Non-pigmented ciliary epithelial cell (primary cell): ENCODE measurements around the gene SPDYE18.
"Not testable (repeated sequence)": the region's sequence is repeated elsewhere in the genome, so short reads cannot be mapped to it uniquely, and the experiment has no call there.

ENCODE experiments used
- DNase-seq: peaks from one replicate; pipeline ENCODE4 v3.0.0-alpha.2; 2010; ENCODE audit warnings: low read depth

SPDYE18 gene, protein sequence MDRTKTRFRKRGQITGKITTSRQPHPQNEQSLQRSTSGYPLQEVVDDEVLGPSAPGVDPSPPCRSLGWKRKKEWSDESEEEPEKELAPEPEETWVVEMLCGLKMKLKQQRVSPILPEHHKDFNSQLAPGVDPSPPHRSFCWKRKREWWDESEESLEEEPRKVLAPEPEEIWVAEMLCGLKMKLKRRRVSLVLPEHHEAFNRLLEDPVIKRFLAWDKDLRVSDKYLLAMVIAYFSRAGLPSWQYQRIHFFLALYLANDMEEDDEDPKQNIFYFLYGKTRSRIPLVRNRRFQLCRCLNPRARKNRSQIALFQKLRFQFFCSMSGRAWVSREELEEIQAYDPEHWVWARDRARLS

DNA sequence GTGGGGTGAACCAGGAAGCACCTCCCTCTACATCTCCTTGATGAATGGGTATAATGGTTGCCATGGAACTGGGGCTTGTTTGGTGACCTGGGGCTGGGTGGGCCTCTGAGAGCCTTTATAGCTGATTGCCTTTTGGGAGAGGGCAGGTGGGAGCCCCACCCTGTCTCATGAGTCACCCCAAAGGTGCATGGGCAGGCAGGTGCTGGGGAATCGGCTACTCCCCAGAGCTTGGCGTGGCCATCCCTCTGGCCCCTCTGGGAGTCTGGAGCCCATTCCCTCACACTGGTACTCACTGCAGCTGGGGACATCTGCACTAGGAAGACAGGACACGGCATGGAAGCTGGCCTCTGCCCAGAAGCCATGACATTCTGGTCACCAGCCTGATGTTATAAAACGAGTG, at the start of gene SPDYE18:
Gene SPDYE18 (minus strand): TSS at position 2 of the 400 bp plus-strand sequence. CDS start 2,046 bp downstream, outside the sequence.
- DNase-seq, result not testable (repeated sequence)

DNA sequence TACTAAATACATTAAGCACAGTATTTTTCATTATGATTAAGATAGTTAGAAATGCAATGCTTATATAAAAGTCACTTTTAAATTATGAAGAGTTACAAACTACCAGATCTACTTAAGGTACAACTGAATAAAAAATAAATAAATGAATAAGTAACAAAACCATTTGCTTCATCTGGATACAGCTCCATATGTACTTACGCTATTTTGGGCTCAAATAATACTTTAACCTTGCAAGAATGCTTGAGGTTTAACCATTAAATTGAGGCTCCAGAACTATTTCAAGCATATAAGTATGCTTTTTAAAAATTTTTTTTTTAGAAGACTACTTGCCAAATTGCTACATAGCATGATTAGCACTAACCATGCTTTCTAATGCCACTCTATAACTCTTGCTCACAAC, 46.0 kb upstream of the SPDYE18 start:
- DNase-seq, result not testable (repeated sequence)

DNA sequence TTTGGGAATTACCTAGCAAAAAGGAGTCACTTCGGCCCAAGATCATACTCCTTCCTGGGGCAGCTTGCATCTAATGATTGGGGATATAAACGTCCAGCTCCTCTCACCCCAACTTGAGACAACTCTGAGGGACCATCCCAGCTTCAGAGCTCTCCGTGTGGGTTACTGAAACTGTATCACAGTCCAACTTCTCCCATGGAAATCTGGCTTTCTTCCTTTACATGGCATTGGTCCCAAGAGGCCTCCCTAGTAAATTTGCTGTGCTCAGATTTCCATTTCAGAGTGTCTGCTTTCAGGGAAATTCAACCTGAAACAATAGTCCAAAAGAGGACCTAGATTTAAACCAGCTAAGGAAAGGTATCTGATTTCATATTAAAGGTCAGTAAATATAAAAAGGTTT, 45.3 kb upstream of the SPDYE18 start:
- DNase-seq, result not testable (repeated sequence)

DNA sequence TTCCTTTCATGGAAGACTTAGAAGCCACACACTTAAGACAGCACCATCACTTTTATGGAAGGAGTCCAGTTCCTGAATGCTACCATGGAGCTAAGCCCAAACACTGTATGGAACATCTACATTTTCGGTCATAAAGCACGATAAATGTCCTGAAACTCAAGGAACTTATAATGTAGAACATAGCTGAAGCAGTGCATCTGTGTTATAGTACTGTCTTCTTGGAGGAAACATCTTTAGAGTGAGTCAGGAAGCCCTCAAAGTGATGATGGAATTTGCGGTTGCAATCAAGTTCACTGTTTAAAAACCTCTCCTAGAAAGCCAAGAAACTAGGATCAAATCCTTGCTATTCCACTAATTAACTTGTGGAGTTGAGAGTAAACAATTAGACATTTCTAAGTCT, 43.5 kb upstream of the SPDYE18 start:
- DNase-seq, result not testable (repeated sequence)

DNA sequence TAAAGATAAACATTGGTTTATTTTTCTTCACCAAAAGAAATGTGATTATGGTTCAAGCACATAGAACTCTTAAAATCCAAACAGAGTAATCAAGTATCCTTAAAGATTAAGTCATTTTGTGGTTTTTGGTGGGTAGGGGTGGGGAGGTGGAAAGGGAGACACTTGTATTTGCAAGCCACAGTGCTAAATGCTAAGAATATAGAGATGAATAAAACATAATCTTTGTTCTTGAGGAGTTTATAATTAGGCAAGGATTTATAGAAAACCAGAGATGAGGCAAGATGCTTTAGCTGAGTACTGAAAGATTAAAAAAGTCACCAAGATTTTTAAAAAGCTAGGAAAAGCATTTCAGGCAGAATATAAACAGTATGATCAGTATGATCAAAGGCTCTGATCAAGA, 40.3 kb upstream of the SPDYE18 start:
- DNase-seq, result not testable (repeated sequence)

DNA sequence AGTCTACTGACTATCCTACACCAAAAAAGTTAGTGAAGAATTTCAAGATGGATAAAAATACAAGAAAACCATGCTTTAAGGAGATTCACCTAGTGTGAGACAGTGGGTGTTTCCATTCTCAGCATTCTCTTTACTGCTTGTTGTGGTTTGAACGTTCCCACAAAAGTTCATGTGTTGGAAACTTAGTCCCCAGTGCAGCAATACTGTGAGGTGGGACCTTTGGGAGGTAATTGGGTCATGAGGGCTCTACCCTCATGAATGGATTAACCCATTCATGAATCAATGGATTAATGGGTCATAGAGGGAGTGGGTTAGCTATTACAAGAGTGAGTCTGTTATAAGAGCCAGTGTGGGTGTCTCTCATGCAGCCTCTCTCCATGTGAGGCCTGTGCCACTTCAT, 38.8 kb upstream of the SPDYE18 start:
- not testable (repeated sequence) for DNase-seq

DNA sequence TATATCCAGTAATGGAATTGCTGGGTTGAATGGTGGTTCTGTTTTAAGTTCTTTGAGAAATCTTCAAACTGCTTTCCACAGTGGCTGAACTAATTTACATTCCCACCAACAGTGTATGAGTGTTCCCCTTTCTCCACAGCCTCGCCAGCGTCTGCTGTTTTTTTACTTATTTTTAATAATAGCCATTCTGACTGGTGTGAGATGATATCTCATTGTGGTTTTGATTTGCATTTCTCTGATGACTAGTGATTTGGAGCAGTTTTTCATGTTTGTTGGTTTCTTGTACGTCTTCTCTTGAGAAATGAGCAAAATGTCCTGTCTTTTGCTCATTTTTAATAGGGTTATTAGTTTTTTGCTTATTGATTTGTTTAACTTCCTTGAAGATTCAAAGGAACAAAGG, 38.1 kb upstream of the SPDYE18 start:
- not testable (repeated sequence) for DNase-seq

DNA sequence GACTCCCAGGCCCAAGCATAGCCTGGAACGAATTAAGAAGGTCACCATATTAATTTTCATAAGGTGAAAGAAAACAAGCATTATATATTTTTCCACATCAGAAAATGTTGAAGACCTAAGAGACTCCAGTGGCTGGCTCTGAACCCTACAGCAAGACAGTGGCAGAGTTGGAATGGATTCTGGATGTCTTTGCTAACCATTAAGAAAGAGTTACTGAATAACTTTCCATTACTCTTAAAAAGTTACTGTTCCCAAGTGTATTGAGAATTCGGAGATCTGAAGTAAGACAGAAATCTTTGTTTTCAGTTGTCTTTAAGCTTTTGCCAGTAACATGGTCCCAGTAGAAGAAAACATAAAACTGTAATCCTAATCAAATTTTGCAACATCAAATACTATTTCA, 29.9 kb upstream of the SPDYE18 start:
- DNase-seq, result not testable (repeated sequence)

DNA sequence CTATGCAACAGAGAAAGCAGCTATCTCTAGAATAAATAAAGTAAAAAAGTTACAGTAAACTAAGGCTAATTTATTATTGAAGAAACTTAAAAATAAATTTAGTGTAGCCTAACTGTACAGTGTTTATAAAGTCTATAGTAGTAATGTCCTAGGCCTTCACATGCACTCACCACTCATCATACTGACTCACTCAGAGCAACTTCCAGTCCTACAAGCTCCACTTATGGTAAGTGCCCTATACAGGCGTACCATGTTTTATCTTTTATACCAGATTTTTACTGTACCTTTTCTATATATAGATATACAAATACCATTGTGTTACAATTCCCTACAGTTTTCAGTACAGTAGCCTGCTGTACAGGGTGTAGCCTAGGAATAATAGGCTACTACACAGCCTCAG, 19.8 kb upstream of the SPDYE18 start:
- DNase-seq, result not testable (repeated sequence)

DNA sequence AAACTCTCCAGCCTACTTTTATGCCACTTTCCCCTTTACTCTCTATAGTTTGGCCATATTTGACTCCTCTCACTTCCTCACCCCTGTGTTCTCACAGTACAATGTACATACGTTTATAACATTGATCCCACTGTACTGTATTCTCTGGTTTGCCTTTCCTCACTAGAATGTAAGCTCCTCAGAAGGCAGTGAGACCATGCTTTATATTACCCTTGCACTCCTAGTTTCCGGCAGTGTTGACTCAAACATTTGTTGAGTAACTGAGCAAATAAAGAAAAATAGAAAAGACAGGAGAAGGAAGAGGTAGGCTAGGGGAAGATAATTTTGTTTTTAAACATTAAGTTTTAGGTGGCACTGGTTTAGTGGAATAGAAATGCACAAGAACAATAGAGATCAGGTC, 17.9 kb upstream of the SPDYE18 start:
- not testable (repeated sequence) for DNase-seq

DNA sequence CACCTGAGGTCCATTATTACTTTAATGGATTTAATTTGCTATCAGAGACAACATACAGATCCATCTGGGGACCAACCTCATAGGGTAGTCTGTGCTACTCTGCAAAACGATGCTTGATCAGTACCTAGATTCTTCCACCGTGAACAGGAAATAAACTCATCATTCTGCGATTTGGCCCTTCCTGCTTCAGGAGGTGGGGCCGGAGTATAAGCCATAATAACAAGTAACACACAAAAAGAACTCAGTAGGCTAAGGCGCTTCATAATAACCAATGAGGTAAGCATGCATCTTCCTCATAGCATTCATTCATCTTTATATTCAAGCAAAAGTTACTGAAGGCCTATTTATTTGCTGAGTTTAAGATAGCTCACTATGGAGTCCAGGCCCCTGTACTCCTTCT, 17.3 kb upstream of the SPDYE18 start:
- DNase-seq, result not testable (repeated sequence)

DNA sequence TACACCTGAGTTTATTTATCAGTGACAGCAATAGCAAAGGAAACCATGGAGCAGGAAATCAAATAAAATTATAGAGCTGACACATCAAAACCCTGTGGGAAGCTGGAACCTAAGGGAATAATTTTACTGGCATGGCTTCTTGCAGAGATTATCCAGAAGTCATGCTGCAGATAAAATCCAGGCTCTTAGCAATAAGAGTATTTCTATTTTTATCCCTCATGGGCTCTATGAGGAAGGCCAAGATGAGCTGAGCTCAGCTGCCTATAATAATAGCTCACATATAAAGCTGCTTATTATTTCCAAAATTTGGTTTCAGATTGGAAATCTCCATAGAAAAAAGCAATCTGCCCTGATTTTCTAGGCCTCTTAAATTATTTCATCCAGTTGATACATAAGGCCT, 16.8 kb upstream of the SPDYE18 start:
- DNase-seq, result not testable (repeated sequence)

DNA sequence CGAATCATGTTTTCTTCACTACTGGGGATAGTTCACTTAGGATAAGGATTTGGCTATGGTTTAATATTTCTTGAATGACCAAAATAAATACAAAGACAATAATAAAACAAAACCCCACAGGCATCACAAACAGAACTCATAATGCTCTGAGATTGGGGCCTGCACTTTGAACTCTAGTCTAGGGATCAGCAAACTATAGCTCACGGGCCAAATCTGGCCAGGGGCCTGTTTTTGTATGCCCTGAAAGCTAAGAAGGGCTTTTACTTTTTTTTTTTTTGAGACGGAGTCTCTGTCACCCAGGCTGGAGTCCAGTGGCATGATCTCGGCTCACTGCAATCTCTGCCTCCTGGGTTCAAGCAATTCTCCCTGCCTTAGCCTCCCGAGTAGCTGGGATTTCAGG, 14.7 kb upstream of the SPDYE18 start:
- not testable (repeated sequence) for DNase-seq

DNA sequence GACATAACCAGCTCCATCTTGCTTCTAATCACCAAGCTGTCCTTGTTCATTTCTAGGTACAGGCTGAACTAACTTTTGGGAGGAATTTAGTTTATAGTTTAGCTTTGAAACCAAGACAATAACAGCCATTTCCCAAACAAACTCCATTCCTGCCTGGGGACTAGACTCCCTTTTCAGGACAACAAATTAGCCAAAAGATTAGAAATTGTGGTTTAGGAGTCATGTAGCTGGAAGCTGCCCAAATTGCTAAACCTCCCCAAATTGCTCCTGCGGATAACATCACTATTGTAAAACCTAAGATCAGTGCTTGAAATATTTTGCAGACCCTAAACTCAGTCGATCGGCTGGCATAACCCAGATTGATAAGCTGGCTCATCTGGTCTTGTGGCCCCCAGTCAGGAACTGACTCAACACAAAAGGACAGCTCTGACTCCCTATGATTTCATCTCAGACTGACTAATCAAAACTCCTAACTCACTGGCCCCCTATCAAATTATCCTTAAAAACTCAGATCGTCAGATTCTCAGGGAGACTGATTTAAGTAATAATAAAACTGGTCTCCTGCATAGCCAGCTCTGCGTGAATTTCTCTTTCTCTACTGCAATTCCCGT, 12.5 kb upstream of the SPDYE18 start:
- not testable (repeated sequence) for DNase-seq

DNA sequence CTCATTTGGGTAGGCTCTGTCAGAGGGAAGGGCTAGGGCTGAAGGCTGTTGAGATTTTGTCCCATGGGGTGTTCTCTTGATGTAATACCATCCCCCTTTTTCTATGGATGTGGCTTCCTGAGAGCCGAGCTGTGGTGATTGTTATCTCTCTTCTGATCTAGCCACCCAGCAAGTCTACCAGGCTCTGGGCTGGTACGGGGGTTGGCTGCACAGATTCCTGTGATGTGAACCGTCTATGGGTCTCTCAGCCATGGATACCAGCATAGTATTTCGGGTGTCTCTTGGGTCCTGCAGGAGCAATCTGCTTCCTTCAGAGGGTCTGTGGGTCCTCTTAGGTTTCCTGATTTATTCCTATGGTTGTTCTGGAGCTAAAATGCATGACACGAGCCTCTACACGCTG, 8.8 kb upstream of the SPDYE18 start:
- not testable (repeated sequence) for DNase-seq

DNA sequence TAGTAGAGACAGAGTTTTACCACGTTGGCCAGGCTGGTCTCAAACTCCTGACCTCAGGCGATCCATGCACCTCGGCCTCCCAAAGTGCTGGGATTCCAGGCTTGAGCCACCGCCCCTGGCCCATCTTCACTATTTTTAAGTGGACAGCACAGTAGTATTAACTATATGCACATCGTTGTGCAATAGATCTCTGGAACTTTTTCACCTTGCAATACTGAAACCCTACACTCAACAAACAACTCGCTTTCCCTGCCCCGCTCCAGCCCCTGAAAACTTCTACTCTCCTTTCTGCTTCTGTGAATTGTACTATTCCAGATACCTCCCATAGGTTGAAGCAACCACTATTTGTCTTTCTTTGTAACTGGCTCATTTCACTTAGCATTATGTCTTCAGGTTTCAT, 3.5 kb upstream of the SPDYE18 start:
- not testable (repeated sequence) for DNase-seq

DNA sequence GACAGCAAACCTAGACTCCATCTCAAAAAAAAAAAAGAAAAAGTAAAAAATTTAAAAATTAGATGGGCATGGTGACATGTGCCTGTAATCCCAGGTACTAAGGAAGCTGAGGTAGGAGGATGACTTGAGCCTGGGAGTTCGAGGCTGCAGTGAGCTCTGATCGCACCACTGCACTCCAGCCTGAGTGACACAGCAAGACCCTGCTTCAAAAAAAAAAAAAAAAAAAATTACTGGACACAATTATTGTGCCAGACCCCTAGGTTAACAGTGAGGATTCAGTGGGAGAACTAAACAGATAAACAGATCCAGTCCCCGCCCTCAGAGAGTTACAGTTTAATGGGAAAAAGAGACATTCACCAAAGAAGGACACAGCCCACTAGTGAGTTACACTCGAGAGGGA, 1.4 kb upstream of the SPDYE18 start:
- DNase-seq, result not testable (repeated sequence)

DNA sequence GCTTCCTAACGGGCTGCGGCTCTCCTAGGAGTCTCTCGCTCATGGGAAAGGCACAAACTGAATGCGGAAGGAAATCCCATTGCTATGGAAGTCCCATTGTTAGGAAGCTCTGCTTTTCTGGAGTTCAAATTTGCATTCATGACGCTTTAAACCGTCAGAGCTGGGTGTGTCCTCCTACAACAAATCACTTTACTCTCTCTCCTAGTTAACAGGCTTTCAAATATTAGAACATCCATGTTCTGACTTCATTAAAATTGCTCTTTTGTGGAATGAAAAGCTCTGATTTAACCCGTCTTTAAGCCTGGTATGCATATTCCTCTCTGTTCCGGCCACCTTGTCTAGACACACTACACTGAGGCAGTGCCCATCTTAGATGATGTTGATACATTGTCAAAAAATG, 30.1 kb downstream of the SPDYE18 start, which contains the start of gene SPDYE17:
Gene SPDYE17 (minus strand): TSS at position 101 of the 400 bp plus-strand sequence. CDS start 1,791 bp downstream, outside the sequence.
- not testable (repeated sequence) for DNase-seq

DNA sequence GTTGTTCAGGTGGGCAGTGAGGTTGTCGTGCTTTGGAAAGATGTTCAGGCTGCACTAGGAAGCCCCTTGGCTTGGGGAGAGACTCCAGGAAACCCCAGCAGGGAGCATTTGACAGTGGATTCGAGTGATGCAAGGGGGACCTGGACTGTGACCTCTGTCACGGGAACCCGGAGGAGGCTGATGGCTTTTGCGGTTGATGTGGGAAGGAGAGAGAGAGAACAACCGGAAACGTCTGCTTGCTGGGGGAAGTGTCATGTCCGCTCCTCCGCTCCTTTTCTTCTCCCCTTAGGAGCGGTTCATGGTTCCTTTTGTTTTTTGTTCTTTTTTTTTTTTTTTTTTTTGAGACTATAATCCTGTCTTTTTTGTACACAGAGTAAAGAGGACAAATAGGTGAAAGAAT, 36.0 kb downstream of the SPDYE18 start:
- not testable (repeated sequence) for DNase-seq

DNA sequence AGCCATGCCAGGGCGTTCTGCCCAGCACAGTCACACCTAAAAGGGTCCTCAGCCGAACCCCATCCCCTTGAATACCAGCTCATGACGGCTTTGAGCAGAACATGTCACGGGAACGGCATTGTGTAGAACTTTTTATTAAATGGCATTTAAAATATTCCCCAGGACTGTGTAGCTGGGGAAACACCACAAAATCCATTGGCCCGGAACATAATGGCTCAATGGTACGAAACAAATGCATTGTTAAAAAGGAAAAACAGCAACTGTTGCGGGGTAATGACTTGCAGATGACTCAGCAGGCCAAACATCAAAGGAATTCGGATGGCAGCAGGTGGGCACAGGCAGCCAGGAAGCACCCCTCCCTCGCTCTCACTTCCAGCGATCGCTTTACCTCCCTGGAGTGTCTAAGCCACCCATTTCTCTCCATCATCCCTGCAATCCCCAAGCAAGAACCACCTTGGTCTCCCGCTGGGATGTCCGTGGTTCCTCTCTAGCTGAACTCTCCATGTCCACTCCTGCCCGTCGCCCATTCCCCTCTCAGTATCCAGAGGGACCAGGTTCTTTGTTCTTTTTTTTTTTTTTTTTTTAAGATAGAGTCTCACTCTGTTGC, 52.2 kb downstream of the SPDYE18 start:
- DNase-seq, result not testable (repeated sequence)

DNA sequence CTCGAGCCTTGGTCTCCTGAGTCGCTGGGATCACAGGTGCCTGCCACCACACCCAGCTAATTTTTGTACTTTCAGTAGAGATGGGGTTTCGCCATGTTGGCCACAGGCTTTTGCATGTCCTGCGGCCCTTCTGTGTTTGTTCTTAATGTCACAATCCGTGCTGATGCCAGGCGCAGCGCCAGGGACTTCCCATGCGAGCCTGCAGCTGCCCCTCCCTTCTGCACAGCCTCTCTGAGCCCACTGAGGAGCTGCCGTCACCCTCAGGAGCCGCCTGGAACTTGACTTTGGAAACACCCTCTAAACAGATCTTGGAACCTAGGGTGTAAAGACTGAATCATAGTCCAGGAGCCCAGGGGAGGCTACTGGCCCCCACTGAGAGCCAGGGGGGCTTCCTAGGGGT, 54.4 kb downstream of the SPDYE18 start:
- not testable (repeated sequence) for DNase-seq

DNA sequence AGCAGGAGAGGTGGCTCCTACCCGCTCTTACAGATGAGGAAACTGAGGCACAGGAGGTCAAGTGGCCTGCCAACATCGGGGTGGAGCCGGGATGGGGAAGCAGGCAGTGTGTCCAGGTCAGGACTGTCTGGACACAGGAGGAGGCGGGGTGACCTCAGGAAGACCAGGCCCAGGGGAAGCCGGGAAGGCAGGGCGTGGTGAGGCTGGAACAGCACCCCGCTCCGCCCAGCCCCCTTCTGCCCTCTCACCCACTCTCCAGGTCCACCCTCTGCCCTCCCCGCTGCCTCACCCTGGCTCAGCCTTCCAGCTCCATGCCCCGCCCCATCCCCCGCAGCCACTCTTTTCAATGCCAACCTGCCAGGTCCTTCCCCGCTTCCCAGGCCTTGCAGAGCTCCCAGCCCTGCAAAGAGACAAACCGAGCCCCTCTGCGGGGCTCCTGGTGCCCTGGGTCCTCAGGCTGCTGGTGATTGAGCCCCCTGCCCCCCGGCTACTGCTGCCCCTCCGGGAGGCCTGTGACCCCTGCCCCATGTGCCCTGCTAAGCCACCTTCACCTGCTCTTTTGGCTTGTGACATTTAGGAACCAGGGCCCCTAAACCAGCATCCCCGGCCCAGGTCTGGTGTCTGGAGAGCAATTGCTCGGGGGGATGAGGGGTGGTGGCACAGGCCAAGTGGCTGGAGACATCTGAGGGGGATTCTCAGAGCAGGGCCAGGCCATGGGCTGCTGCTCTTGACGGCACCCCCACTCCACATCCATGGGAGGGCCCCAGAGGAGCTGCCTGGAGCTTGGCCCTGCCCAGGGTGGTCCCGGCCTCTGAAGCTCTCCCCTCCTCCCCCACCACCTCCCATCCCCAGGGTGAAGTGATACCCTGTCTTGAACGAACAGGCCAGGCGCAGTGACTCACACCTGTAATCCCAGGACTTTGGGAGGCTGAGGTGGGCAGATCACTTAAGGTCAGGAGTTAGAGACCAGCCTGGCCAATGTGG, 55.9 kb downstream of the SPDYE18 start:
- not testable (repeated sequence) for DNase-seq
